Body of pancreas (tissue), 4 donors: ENCODE measurements around the gene ZNF518A.

Experiments
- POLR2A ChIP-seq, 3 donors: fragments of 450-650 bp; IDR thresholded peaks; one replicate each; pipeline ENCODE4 v1.6.1; 2016; ENCODE audit warnings: antibody characterized with exemption in 3 of 3, mild to moderate bottlenecking in 2 of 3
- TF ChIP-seq, protein P1 (sequence below), 7 experiments: fragments of 450-650 bp in 4 of 7; fragments of 200-600 bp in 3 of 7; sonication (generic) in 3 of 7; IDR thresholded peaks; one replicate each; pipeline ENCODE4 v1.5.1; 2016 to 2019; ENCODE audit warnings: antibody characterized with exemption in 7 of 7

DNA sequence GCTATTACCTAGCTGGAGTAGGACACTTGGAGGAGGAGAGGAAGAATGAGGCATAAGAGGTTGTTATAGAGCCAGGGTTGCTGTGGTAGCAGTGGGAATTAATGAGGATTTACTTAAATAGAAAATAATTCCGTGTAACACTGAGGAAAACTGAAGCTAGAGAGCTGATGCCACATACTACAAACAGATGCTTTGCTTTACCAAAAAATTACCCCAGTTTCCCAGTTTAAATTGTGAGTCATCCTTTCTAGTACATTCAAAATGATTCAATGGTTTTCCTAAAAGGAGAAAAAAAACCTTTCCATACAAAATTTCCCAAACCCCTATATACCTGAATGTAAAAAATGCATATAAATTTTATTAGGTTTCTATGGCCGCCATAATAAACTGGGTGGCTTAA lies 58.3 kb downstream of the ZNF518A start:
- TF ChIP-seq, protein P1, sequence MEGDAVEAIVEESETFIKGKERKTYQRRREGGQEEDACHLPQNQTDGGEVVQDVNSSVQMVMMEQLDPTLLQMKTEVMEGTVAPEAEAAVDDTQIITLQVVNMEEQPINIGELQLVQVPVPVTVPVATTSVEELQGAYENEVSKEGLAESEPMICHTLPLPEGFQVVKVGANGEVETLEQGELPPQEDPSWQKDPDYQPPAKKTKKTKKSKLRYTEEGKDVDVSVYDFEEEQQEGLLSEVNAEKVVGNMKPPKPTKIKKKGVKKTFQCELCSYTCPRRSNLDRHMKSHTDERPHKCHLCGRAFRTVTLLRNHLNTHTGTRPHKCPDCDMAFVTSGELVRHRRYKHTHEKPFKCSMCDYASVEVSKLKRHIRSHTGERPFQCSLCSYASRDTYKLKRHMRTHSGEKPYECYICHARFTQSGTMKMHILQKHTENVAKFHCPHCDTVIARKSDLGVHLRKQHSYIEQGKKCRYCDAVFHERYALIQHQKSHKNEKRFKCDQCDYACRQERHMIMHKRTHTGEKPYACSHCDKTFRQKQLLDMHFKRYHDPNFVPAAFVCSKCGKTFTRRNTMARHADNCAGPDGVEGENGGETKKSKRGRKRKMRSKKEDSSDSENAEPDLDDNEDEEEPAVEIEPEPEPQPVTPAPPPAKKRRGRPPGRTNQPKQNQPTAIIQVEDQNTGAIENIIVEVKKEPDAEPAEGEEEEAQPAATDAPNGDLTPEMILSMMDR (IDR thresholded peaks at IDR 0.05) = no peak
- TF ChIP-seq POLR2A (IDR thresholded peaks at IDR 0.05) = no peak
